GM12864 (cell line): Measurements from ENCODE around the gene ASTE1.

Experiments
- DNase-seq: peaks from one replicate; pipeline ENCODE4 v3.0.0-alpha.2; 2011; ENCODE audit warnings: low read depth
- H3K4me3 ChIP-seq: 2 replicates; pipeline ENCODE4 v1.5.1; 2011; ENCODE audit warnings: mild to moderate bottlenecking, low read depth, low read length, control low read depth
- CTCF ChIP-seq: IDR thresholded peaks from 2 replicates; pipeline ENCODE4 v1.5.1; 2011; ENCODE audit warnings: low read depth, mild to moderate bottlenecking, moderate library complexity, low read length, control low read depth, inconsistent platforms; ENCODE audit errors: missing control alignments

Gene ASTE1

DNA sequence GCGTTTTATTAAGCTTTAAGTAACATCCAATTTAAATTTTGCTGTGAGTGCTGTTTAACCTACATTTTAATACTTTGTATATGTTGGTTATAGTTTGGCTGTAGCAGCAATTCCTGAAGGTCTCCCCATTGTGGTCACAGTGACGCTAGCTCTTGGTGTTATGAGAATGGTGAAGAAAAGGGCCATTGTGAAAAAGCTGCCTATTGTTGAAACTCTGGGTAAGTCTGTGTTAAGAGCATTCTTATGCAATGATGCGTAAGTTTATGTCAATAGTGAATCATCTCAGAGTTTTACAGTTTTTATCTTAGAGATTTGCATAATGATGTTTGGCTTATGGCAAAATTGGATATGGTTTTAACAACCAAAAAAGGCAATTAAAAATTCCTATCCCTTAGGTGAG lies 62.7 kb downstream of the ASTE1 start:
- TF ChIP-seq CTCF = no peak
- no peak overlapping the region for H3K4me3 ChIP-seq
- no peak for DNase-seq
